ENCODE results near the gene CBX8. TPM values are rescaled to one million over a fixed set of nuclear protein-coding genes. Genes with fewer than 3 reads are reported as not detected.
A peak's percentile ranks its signal among the peaks of the same experiment; 100 is the strongest.

Gene CBX8
- total RNA-seq, result 1 to 10 TPM in 1 of 2 donors, under 1 TPM in 1; 0.71 to 7.4 TPM

DNA sequence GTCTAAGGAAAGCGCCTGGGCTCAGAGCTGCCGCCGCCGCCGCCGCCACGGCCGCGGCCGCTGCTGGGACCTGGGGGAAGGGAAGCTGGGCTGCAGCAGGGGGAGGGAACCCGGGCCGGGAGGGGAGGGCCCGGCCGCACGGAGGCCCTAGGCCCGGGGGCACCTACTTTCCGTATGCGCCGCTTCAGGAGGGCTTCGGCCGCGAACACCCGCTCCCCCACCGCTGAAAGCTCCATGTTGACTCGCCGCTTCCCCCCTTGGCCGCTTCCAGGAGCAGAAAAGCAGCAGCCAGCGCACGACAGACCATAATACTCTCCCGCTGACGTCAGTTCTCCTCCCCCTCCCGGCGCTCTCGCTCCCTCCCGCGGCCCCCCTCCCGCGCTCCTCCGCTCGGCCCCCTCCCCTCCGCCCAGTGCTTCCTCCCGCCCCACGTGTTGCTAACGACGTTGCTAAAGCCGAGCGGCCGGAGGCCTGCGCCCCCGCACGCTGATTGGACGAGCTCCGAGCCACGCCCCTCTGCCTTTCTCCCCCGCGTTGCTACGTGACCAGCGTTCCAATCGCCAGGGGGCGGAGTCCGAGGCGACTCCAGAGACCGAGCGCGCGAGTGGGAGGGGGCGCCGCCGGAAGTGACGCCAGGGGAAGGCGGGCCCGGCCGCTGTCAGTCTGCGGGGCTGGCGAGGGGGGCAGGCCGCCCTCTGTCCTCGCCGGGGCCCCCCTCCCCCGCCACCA, at the start of gene CBX8:
Gene CBX8 (minus strand): TSS at position 315 of the 729 bp plus-strand sequence. CDS start 79 bp downstream, at position 236.
- Histone ChIP-seq H3K9me3 (no peaks in the 10 kb centered on the region), H3K27me3 (replicated peaks; ENCODE audit: insufficient read depth) (peaks cover 47% of the 10 kb centered on the region), H3K4me1 (ENCODE audit: control insufficient read depth in 1 of 2, low read depth in 2 of 2) (peaks cover 28 to 51% of the 10 kb centered on the region in 2 donors), H3K36me3 (no peaks in the 10 kb centered on the region), H3K4me3 (peak within 1 kb of the TSS; percentile 90), H3K27ac (peak within 1 kb of the TSS in 1 of 2 donors; percentile 44)
- peak; percentile 98 for DNase-seq (ENCODE audit: low spot score)
- ATAC-seq (ENCODE audit: insufficient number of reproducible peaks, low FRiP score, low read depth), result peak; percentile 92
- TF ChIP-seq, protein P1, sequence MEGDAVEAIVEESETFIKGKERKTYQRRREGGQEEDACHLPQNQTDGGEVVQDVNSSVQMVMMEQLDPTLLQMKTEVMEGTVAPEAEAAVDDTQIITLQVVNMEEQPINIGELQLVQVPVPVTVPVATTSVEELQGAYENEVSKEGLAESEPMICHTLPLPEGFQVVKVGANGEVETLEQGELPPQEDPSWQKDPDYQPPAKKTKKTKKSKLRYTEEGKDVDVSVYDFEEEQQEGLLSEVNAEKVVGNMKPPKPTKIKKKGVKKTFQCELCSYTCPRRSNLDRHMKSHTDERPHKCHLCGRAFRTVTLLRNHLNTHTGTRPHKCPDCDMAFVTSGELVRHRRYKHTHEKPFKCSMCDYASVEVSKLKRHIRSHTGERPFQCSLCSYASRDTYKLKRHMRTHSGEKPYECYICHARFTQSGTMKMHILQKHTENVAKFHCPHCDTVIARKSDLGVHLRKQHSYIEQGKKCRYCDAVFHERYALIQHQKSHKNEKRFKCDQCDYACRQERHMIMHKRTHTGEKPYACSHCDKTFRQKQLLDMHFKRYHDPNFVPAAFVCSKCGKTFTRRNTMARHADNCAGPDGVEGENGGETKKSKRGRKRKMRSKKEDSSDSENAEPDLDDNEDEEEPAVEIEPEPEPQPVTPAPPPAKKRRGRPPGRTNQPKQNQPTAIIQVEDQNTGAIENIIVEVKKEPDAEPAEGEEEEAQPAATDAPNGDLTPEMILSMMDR (IDR thresholded peaks at IDR 0.05), result no peak

DNA sequence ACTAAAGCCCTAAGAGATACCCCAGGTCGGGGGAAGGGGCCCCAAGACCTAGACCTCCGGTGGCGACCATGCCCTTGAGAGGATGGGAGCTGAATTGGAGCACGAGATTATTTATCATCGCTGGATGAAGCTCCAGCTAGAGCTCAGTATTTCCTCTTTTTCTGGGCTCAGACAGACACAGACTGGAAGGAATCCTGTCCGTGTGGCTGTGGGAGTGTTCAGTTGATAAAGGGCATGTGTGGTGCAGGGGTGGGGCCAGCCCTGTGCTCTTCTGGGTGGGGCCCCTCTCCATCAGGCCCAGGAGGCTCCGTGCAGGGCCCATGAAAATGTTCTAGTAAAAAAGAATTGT, 48.7 kb upstream of the CBX8 start:
- no peak overlapping the region for H3K4me3 ChIP-seq
- TF ChIP-seq, protein P1 (IDR thresholded peaks at IDR 0.05), result no peak
- no peaks in the 10 kb centered on the region for H3K9me3 ChIP-seq
- H3K27ac ChIP-seq, result no peak overlapping the region
- peaks cover 26 to 44% of the 10 kb centered on the region in 2 donors for H3K4me1 ChIP-seq (ENCODE audit: control insufficient read depth in 1 of 2, low read depth in 2 of 2)
- peaks cover 25% of the 10 kb centered on the region for H3K27me3 ChIP-seq (replicated peaks; ENCODE audit: insufficient read depth)
- no peaks in the 10 kb centered on the region for H3K36me3 ChIP-seq
- no peak for ATAC-seq (ENCODE audit: insufficient number of reproducible peaks, low FRiP score, low read depth)
- DNase-seq (ENCODE audit: low spot score), result no peak

DNA sequence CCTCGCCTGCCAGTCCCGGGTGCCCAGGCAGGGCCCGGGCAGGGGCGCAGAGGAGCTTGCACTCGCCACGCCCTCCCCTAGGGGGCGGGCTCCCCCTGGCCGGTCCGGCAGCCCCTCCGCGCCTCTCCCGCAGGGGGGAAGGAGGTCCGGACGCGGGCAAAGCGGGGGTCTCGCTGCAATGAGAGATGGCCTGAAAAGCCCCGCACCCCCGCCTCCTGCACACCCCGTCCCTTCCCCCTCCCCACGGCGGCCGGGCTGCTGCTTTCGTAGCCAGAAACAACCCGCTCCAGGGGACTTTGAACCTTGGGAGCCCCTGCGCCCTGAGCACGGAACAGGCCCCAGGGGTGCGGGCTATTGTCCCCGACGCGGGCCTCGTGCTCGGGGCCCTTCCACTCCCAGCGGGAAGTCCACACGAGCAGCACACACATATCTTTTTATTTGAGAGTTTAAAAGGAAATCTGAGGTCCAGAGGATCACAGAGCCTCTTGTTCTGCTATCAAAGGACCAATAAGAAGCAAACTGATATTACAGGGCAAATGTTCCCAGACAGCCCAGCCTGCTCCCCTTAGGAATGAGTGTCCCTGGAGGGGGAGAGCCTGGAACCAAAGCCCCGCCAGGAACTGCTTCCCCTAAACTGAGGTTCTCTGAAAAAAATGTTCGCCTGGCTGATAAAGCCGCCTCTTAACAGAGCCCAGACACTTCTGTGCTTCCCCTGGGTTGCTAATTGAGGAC, 48.2 kb upstream of the CBX8 start:
- Histone ChIP-seq H3K4me3 (peak overlapping the region; percentile 89), H3K4me1 (ENCODE audit: control insufficient read depth in 1 of 2, low read depth in 2 of 2) (peaks cover 31 to 49% of the 10 kb centered on the region in 2 donors), H3K27ac (no peak overlapping the region), H3K9me3 (no peaks in the 10 kb centered on the region), H3K27me3 (replicated peaks; ENCODE audit: insufficient read depth) (peaks cover 26% of the 10 kb centered on the region), H3K36me3 (no peaks in the 10 kb centered on the region)
- DNase-seq (ENCODE audit: low spot score) (no peak), ATAC-seq (ENCODE audit: insufficient number of reproducible peaks, low FRiP score, low read depth) (no peak)
- TF ChIP-seq, protein P1 (IDR thresholded peaks at IDR 0.05), result peak; percentile 68

DNA sequence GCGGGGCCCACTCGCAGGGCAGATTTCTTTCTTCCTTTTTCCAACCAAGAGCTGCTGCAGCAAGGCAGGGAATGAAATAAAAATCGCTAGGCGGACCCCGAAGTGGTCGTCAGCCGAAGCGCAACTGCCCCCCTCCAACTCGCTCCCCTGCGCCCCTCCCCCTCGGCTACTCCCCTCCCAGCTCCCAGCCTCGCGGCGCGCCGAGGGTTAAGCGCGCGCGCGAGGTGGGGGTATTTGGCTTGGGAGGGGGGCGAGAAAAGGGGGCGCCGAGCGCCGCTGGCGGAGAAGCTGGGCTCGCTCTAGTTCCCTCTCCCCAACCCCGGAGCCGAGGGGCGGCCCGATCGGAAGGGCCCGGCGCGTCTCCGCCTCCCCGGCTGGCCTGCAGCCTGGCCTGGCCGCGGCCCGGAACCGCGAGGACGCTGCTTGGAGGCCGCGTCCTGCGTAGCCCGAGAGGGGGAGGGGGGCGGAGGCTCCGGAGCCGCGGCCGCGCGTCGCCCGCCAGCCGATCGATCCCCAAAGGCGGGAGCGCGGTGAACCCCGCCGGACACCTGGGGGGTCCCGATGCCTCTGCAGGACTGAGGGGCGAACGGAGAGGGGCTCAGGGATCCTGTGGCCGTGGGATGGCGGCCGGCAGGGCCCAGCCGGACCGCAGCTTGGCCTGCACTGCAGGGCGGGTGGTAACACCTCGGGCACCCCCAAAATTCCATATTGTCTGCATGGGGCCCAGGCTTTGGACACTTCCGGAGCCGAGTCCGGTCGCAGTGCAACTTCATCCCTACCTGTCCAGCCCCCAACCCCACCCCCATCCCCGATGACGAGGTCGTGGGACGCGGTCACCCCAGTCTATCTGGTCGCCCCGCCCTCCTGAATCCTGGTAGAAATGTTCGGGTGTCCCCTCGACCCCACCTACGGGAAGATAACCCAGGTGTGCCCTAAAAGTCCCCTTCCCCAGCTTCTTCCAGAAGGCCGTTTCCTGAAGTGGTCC, 47.2 kb upstream of the CBX8 start:
- no peaks in the 10 kb centered on the region for H3K36me3 ChIP-seq
- H3K4me1 ChIP-seq (ENCODE audit: control insufficient read depth in 1 of 2, low read depth in 2 of 2), result peaks cover 34 to 55% of the 10 kb centered on the region in 2 donors
- no peak for DNase-seq (ENCODE audit: low spot score)
- no peak overlapping the region for H3K27ac ChIP-seq
- H3K27me3 ChIP-seq (replicated peaks; ENCODE audit: insufficient read depth), result peaks cover 27% of the 10 kb centered on the region
- no peak for ATAC-seq (ENCODE audit: insufficient number of reproducible peaks, low FRiP score, low read depth)
- TF ChIP-seq, protein P1 (IDR thresholded peaks at IDR 0.05), result no peak
- H3K4me3 ChIP-seq, result peak overlapping the region; percentile 89
- no peaks in the 10 kb centered on the region for H3K9me3 ChIP-seq

Data from thoracic aorta (tissue), 2 donors.